ENCODE data around the gene MACROD2. TPM values are rescaled to one million over a fixed set of nuclear protein-coding genes. Genes with fewer than 3 reads are reported as not detected.

MACROD2 gene
- total RNA-seq, 4 donors from 2014 or later = 1.8 to 4.8 (median 2.9) TPM

DNA sequence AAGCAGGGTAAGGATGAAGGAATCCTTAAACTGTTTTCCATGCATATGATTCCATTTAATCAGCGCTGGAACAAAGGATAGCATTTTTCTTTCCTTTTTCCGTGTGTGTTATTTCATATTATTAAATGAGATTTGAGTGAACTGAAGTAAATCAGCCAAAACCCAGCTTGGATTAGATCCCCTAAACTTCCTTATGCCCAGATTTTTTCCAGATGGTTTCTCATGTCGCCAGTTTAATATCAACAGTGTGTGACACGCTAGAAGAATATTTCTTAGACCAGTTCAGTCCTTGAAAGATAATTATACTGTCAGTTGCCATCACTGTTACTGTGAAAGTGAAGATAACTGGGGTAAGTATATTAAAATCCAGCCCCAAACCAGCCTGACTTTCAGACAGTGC is 1568.5 kb downstream of the MACROD2 start:
- Histone ChIP-seq H3K9me3 (no peaks in the 10 kb centered on the region), H3K4me3 (no peak overlapping the region), H3K36me3 (no peaks in the 10 kb centered on the region), H3K27me3 (no peaks in the 10 kb centered on the region), H3K4me1 (no peaks in the 10 kb centered on the region), H3K27ac (no peak overlapping the region)
- 47 to 51% methylated on average over 4 of the region's 4 CpGs for WGBS, 2 donors
- TF ChIP-seq, protein P1, sequence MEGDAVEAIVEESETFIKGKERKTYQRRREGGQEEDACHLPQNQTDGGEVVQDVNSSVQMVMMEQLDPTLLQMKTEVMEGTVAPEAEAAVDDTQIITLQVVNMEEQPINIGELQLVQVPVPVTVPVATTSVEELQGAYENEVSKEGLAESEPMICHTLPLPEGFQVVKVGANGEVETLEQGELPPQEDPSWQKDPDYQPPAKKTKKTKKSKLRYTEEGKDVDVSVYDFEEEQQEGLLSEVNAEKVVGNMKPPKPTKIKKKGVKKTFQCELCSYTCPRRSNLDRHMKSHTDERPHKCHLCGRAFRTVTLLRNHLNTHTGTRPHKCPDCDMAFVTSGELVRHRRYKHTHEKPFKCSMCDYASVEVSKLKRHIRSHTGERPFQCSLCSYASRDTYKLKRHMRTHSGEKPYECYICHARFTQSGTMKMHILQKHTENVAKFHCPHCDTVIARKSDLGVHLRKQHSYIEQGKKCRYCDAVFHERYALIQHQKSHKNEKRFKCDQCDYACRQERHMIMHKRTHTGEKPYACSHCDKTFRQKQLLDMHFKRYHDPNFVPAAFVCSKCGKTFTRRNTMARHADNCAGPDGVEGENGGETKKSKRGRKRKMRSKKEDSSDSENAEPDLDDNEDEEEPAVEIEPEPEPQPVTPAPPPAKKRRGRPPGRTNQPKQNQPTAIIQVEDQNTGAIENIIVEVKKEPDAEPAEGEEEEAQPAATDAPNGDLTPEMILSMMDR (IDR thresholded peaks at IDR 0.05) = no peak
- TF ChIP-seq POLR2A (IDR thresholded peaks at IDR 0.05) = no peak
- intact Hi-C loops (cut with DNase I) = no loop called here
- no peak for DNase-seq

DNA sequence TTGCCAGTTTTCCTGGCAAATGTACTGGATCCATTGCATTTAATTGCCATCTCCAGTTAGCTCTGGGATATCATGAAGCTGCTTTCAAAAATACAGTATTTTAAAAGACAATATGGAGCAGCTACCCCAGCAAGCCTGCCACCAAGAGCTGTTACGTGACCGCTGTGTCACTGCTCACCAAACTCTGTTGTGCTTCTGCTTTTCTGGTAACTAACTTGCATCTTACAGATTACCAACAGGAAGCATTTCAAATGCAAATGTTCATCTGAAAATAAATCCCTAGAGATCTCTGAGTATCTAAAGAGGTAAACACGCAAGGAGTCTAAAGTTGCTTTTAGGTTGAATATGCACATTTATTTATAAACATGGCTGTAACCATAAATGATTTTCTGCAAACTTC is 1569.7 kb downstream of the MACROD2 start:
- no peak overlapping the region for H3K4me3 ChIP-seq
- 79 to 82% methylated on average over 3 of the region's 3 CpGs for WGBS, 2 donors
- H3K9me3 ChIP-seq = no peaks in the 10 kb centered on the region
- no peaks in the 10 kb centered on the region for H3K36me3 ChIP-seq
- no peaks in the 10 kb centered on the region for H3K27me3 ChIP-seq
- H3K27ac ChIP-seq = no peak overlapping the region
- no peak for DNase-seq
- intact Hi-C loops (cut with DNase I) = no loop called here
- H3K4me1 ChIP-seq = no peaks in the 10 kb centered on the region
- TF ChIP-seq, protein P1 (IDR thresholded peaks at IDR 0.05) = no peak
- no peak for TF ChIP-seq POLR2A (IDR thresholded peaks at IDR 0.05)

DNA sequence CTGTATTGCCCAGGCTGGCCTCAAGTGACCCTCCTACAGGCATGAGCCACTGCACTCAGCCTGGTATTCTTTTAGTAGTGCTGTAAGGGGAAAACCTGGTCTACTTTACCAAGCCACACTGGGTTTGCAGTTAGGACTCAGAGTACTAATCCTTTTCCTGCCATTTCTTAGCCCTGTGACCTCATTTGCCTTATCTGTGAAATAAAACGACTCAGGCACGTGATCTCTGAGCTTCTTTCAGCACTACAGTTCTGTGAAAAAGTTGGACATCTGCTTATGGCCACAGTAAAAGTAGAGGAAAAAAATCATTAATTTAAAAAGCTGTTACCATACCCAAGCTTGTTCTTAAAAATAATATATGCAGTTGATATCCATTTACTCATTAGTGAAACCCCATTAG is 1570.5 kb downstream of the MACROD2 start:
- DNase-seq = no peak
- intact Hi-C loops (cut with DNase I) = no loop called here
- no peaks in the 10 kb centered on the region for H3K9me3 ChIP-seq
- 83 to 91% methylated on average over 2 of the region's 2 CpGs for WGBS, 2 donors
- H3K36me3 ChIP-seq = no peaks in the 10 kb centered on the region
- no peaks in the 10 kb centered on the region for H3K4me1 ChIP-seq
- H3K4me3 ChIP-seq = no peak overlapping the region
- TF ChIP-seq, protein P1 (IDR thresholded peaks at IDR 0.05) = no peak
- no peak overlapping the region for H3K27ac ChIP-seq
- no peaks in the 10 kb centered on the region for H3K27me3 ChIP-seq

DNA sequence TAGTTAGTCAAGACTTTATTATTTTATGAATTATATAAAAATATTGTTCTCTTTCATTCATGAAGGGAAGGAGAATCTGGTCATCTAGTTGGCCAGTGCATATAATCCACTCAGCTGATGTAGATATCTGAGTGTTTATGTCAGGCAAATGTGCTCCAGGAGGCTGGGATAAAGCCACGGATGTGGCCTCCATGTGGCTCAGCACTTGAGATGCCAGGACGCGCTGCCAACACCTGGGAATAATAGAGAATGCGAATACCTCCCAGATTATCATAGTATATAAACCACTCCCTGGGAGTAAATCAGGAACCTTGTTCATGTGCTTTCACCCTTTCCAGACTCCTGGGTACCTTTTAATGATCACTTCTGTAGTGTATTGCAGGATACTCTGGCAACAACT is 1571.9 kb downstream of the MACROD2 start:
- Histone ChIP-seq H3K36me3 (no peaks in the 10 kb centered on the region), H3K9me3 (no peaks in the 10 kb centered on the region), H3K27me3 (no peaks in the 10 kb centered on the region), H3K27ac (no peak overlapping the region), H3K4me3 (no peak overlapping the region), H3K4me1 (no peaks in the 10 kb centered on the region)
- DNase-seq = no peak
- WGBS, 2 donors = 77 to 86% methylated on average over 4 of the region's 4 CpGs
- no peak for TF ChIP-seq POLR2A (IDR thresholded peaks at IDR 0.05)
- TF ChIP-seq, protein P1 (IDR thresholded peaks at IDR 0.05) = no peak
- intact Hi-C loops (cut with DNase I) = no loop called here

DNA sequence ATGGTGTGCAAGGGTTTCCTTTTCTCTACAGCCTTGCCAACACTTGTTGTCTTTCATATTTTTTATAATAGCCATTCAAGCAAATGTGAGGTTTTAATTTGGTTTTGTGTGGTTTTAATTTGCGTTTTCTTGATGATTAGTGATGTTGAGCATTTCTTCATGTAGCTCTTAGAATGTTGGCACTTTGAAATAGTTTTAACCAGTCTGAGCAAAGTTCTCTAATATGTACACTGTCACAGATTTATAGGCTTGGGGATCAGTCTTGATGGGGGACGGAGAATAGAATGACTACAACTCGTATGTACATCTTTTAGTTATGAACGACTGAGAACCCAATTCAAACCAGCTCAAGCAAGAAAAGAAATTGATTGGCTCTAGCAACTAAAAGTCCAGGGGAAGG is 1574.8 kb downstream of the MACROD2 start:
- no peak overlapping the region for H3K4me3 ChIP-seq
- H3K36me3 ChIP-seq = no peaks in the 10 kb centered on the region
- no peaks in the 10 kb centered on the region for H3K9me3 ChIP-seq
- no peaks in the 10 kb centered on the region for H3K4me1 ChIP-seq
- intact Hi-C loops (cut with DNase I) = no loop called here
- H3K27ac ChIP-seq = no peak overlapping the region
- H3K27me3 ChIP-seq = no peaks in the 10 kb centered on the region
- no peak for TF ChIP-seq POLR2A (IDR thresholded peaks at IDR 0.05)
- TF ChIP-seq, protein P1 (IDR thresholded peaks at IDR 0.05) = no peak
- DNase-seq = no peak
- 85 to 91% methylated on average over 4 of the region's 4 CpGs for WGBS, 2 donors
